Caco-2 (cell line): ENCODE measurements around the gene RGS19. TPM values are rescaled to one million over a fixed set of nuclear protein-coding genes. Genes with fewer than 3 reads are reported as not detected.
A peak's percentile ranks its signal among the peaks of the same experiment; 100 is the strongest.

ENCODE experiments used
- BruUV-seq: library from RNA; stranded (reverse); fragments of 400-500 nt; replicated peaks from 2 replicates; lab custom pipeline; 2021; lab: Mats Ljungman, UMichigan
- CTCF ChIA-PET: fragments of 300-600 bp; sonication (Branson Sonifier 250); formaldehyde crosslinking; loops from one replicate; lab custom pipeline; 2022; ENCODE audit warnings: antibody characterized with exemption; lab: Charles Lee
- POLR2A ChIA-PET: fragments of 300-600 bp; sonication (Branson Sonifier 250); formaldehyde crosslinking; loops from one replicate; lab custom pipeline; 2022; ENCODE audit warnings: antibody characterized with exemption; lab: Charles Lee
- DNase-seq, 2 experiments: peaks; one replicate each; pipeline versions ENCODE4 v3.0.0 to v3.0.0-alpha.2; 2020 to 2022
- H3K27me3 ChIP-seq: replicated peaks from 2 replicates; pipeline ENCODE4 v1.6.0; 2011; ENCODE audit warnings: low read length; ENCODE audit not compliant: control insufficient read depth, insufficient read depth
- H3K36me3 ChIP-seq: 2 replicates; pipeline ENCODE4 v1.5.1; 2011; ENCODE audit warnings: low read length; ENCODE audit not compliant: control insufficient read depth, insufficient read depth
- H3K4me1 ChIP-seq: fragments of 250-450 bp; sonication (Bioruptor Pico); 2 replicates; pipeline ENCODE4 v1.5.1; 2020; ENCODE audit warnings: mild to moderate bottlenecking
- H3K4me3 ChIP-seq: 2 replicates; pipeline ENCODE4 v1.5.1; 2011; ENCODE audit warnings: low read depth, mild to moderate bottlenecking, control low read depth, low read length
- H3K9me3 ChIP-seq: fragments of 250-450 bp; sonication (Bioruptor Pico); 2 replicates; pipeline ENCODE4 v1.5.1; 2020; ENCODE audit warnings: mild to moderate bottlenecking, moderate library complexity
- H3K27ac Mint-ChIP-seq: one replicate; pipeline ENCODE4 v1.8.0; 2022; ENCODE audit warnings: mixed read lengths; ENCODE audit not compliant: unreplicated experiment
- H3K27me3 Mint-ChIP-seq: one replicate; pipeline ENCODE4 v1.8.0; 2022; ENCODE audit warnings: mixed read lengths; ENCODE audit not compliant: insufficient read depth, unreplicated experiment
- H3K36me3 Mint-ChIP-seq: one replicate; pipeline ENCODE4 v1.8.0; 2022; ENCODE audit warnings: mild to moderate bottlenecking, mixed read lengths; ENCODE audit not compliant: insufficient read depth, unreplicated experiment
- H3K4me1 Mint-ChIP-seq: one replicate; pipeline ENCODE4 v1.8.0; 2022; ENCODE audit warnings: low read depth, mixed read lengths; ENCODE audit not compliant: unreplicated experiment
- H3K4me3 Mint-ChIP-seq: one replicate; pipeline ENCODE4 v1.8.0; 2022; ENCODE audit warnings: mild to moderate bottlenecking, moderate library complexity, mixed read lengths; ENCODE audit not compliant: unreplicated experiment
- H3K9me3 Mint-ChIP-seq: one replicate; pipeline ENCODE4 v1.8.0; 2022; ENCODE audit warnings: mixed read lengths; ENCODE audit not compliant: unreplicated experiment
- intact Hi-C: fragments of 100-400 bp; cut with micrococcal nuclease; formaldehyde crosslinking; loops from one replicate; pipeline ENCODE4 v1.10.0; 2022; ENCODE audit not compliant: unreplicated experiment
- total RNA-seq: library from RNA; stranded (reverse); gene quantifications from 2 replicates; pipeline ENCODE4 v1.2.3, GENCODE V29; 2022
- TF ChIP-seq, protein P1 (sequence below), 2 experiments: fragments of 200-600 bp in 1 of 2; IDR thresholded peaks; 1 replicate in 1 of 2; 2 replicates in 1 of 2; pipeline versions ENCODE4 v1.5.1 to v1.8.0; 2011 to 2022; ENCODE audit warnings: antibody characterized with exemption in 1 of 2, control low read depth in 1 of 2, inconsistent platforms in 1 of 2, low read depth in 1 of 2, low read length in 1 of 2, mild to moderate bottlenecking in 1 of 2, moderate library complexity in 1 of 2; ENCODE audit not compliant: insufficient read depth in 1 of 2, severe bottlenecking in 1 of 2, unreplicated experiment in 1 of 2

Gene RGS19
- total RNA-seq, 1 experiment from 2014 or later: 29.3 TPM

- H3K9me3 ChIP-seq: no peaks in the 10 kb centered on the region
- peak in 1 of 2 experiments; percentile 77 for DNase-seq
- intact Hi-C loops: loop anchor here (1.0 kb wide), 1 partner anchor 14 kb away; the partner anchor contains the start of gene TCEA2
- TF ChIP-seq, protein P1, sequence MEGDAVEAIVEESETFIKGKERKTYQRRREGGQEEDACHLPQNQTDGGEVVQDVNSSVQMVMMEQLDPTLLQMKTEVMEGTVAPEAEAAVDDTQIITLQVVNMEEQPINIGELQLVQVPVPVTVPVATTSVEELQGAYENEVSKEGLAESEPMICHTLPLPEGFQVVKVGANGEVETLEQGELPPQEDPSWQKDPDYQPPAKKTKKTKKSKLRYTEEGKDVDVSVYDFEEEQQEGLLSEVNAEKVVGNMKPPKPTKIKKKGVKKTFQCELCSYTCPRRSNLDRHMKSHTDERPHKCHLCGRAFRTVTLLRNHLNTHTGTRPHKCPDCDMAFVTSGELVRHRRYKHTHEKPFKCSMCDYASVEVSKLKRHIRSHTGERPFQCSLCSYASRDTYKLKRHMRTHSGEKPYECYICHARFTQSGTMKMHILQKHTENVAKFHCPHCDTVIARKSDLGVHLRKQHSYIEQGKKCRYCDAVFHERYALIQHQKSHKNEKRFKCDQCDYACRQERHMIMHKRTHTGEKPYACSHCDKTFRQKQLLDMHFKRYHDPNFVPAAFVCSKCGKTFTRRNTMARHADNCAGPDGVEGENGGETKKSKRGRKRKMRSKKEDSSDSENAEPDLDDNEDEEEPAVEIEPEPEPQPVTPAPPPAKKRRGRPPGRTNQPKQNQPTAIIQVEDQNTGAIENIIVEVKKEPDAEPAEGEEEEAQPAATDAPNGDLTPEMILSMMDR (IDR thresholded peaks at IDR 0.05; ENCODE audit: insufficient read depth in 1 of 2, low read depth in 1 of 2, low read length in 1 of 2, severe bottlenecking in 1 of 2, unreplicated experiment in 1 of 2): peak in 1 of 2 experiments; percentile 21
- Mint-ChIP-seq H3K36me3 (no peaks in the 10 kb centered on the region), H3K27me3 (peaks cover 21% of the 10 kb centered on the region), H3K4me1 (no peaks in the 10 kb centered on the region), H3K27ac (no peak within 1 kb of the TSS), H3K4me3 (peak within 1 kb of the TSS; percentile 61), H3K9me3 (no peaks in the 10 kb centered on the region)
- POLR2A ChIA-PET: interaction anchor here (1.3 kb wide), 1 partner anchor 13 kb away, joined by 6 read pairs; the partner anchor contains the start of gene TCEA2
- H3K4me3 ChIP-seq: peak within 1 kb of the TSS; percentile 38
- peaks cover 1% of the 10 kb centered on the region for H3K27me3 ChIP-seq
- no peaks in the 10 kb centered on the region for H3K36me3 ChIP-seq
- no TSS peak for BruUV-seq
- CTCF ChIA-PET: interaction anchor here (8.0 kb wide), 1 partner anchor 11 kb away, joined by 64 read pairs; no protein-coding TSS in a partner anchor
- peaks cover 3% of the 10 kb centered on the region for H3K4me1 ChIP-seq
These were observed 30.0 kb downstream of the RGS19 start, which contains the start of gene SOX18 for GRCh38 chr20:64049060-64049877. SOX18 (minus strand) TSS chr20:64049639; CDS start chr20:64049516, 123 bp downstream.

DNA sequence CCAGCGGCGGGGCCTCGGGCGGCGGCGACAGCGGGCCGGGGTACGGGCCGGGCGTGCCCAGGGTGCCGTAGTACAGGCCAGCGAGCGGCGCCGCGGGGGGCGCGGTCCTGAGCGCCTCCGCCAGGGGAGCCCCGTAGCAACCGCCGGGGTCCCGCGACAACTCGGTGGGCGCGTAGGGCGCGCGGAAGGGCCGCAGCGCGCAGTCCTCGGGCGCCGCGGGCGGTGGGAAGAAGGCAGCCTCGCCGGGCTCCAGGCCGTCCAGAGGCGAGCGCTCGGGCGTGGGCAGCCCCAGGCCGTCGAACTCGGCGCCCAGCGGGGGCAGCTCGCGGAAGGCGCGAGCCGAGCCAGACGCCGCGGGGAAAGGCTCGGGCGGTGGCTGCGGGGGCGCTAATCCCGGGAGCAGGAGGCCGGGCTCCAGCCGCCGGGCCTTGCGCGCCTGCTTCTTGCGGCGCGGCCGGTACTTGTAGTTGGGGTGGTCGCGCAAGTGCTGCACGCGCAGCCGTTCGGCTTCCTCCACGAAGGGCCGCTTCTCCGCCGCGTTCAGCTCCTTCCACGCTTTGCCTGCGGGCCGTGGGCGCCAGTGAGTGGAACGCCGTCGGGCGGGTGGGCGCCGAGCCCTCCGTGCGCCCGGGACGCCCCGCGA, 30.8 kb downstream of the RGS19 start:
- H3K27me3 Mint-ChIP-seq: peaks cover 21% of the 10 kb centered on the region
- no peak for DNase-seq
- H3K36me3 Mint-ChIP-seq: no peaks in the 10 kb centered on the region
- H3K4me3 ChIP-seq: peak overlapping the region; percentile 8
- ChIA-PET CTCF (interaction anchor here (8.0 kb wide), 1 partner anchor 10 kb away, joined by 64 read pairs; no protein-coding TSS in a partner anchor), POLR2A (no interaction called here)
- no peaks in the 10 kb centered on the region for H3K9me3 Mint-ChIP-seq
- peaks cover 3% of the 10 kb centered on the region for H3K4me1 ChIP-seq
- peaks cover 1% of the 10 kb centered on the region for H3K27me3 ChIP-seq
- no peaks in the 10 kb centered on the region for H3K36me3 ChIP-seq
- H3K4me3 Mint-ChIP-seq: peak overlapping the region; percentile 61
- H3K9me3 ChIP-seq: no peaks in the 10 kb centered on the region
- no peak overlapping the region for H3K27ac Mint-ChIP-seq
- TF ChIP-seq, protein P1 (IDR thresholded peaks at IDR 0.05; ENCODE audit: insufficient read depth in 1 of 2, low read depth in 1 of 2, low read length in 1 of 2, severe bottlenecking in 1 of 2, unreplicated experiment in 1 of 2): no peak
- H3K4me1 Mint-ChIP-seq: no peaks in the 10 kb centered on the region
- intact Hi-C loops: loop anchor here (1.0 kb wide), 1 partner anchor 15 kb away; the partner anchor contains the start of gene TCEA2
- BruUV-seq: no TSS peak

GRCh38 chr20:64047968-64048401, 31.3 kb downstream of the RGS19 start:
- intact Hi-C loops: loop anchor here (1.0 kb wide), 1 partner anchor 9 kb away; no protein-coding TSS in a partner anchor
- Mint-ChIP-seq H3K9me3 (no peaks in the 10 kb centered on the region), H3K27ac (no peak overlapping the region), H3K4me3 (peak overlapping the region; percentile 46), H3K27me3 (peaks cover 21% of the 10 kb centered on the region), H3K36me3 (no peaks in the 10 kb centered on the region), H3K4me1 (no peaks in the 10 kb centered on the region)
- no peaks in the 10 kb centered on the region for H3K36me3 ChIP-seq
- no peak for DNase-seq
- no TSS peak for BruUV-seq
- TF ChIP-seq, protein P1 (IDR thresholded peaks at IDR 0.05; ENCODE audit: insufficient read depth in 1 of 2, low read depth in 1 of 2, low read length in 1 of 2, severe bottlenecking in 1 of 2, unreplicated experiment in 1 of 2): no peak
- ChIA-PET POLR2A (no interaction called here), CTCF (interaction anchor here (1.6 to 8.0 kb wide), 2 partner anchors 9 kb away, joined by 7 to 64 read pairs; no protein-coding TSS in a partner anchor)
- peaks cover 3% of the 10 kb centered on the region for H3K4me1 ChIP-seq
- no peaks in the 10 kb centered on the region for H3K9me3 ChIP-seq
- no peak overlapping the region for H3K4me3 ChIP-seq
- H3K27me3 ChIP-seq: peaks cover 1% of the 10 kb centered on the region
